GM19043 (cell line): ENCODE measurements around the gene RALY.

Experiments used
- ATAC-seq: cut with Tn5 transposase; IDR thresholded peaks from one replicate; pipeline ENCODE4 v1.9.1; 2021; ENCODE audit warnings: low read depth; ENCODE audit not compliant: unreplicated experiment

Gene RALY

DNA sequence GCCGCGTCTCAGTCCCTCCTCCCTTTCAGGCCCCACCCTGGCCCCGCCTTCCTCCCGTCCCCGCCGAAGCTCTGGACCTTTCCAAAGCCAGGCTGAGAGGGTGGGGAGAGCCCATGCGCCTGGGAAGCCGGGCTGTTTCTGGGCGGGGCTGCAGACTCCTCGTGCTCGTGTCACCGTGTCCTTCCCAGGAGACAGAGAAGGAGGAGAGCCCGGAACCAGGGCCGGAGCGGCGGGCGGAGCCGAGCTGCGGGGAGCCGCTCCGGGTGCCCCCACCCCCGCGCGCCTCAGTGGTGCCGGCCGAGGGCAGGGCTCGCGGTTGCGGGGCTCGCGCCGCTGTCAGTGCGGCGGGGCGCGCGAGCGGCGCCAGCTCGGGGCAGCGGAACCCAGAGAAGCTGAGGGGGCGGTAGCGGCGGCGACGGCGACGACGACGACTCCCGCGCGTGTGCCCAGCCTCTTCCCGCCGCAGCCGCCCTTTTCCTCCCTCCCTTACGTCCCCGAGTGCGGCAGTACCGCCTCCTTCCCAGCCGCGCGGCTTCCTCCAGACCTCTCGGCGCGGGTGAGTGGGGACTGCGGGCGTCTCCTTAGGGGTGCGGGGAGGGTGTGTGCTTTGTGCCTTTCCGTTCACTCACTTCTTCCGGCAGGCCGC lies at the start of gene RALY:
TSS of gene RALY (plus strand) at position 336 of the 646 bp plus-strand sequence. CDS start 78,164 bp downstream, outside the sequence.
- peak; percentile 46 for ATAC-seq

DNA sequence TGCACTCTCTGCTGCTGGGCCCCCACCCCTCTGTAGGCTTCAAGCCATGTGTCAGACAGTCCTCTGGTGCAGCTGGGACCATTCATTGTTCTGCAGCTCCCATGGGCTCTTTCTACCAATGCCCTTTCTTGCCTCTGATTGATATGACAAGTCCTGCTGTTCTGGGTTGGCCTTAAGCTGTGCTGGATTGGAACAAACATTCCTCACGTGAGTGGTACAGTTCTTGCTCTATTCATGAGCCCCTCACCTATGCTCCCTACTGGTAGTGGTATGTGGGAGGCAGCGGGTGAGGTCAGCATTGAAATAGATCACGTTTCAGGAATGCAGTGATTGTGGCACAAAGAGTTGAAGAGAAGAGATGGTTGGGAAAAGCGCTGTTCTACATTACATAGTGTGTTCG lies 48.8 kb upstream of the RALY start:
- no peak for ATAC-seq

DNA sequence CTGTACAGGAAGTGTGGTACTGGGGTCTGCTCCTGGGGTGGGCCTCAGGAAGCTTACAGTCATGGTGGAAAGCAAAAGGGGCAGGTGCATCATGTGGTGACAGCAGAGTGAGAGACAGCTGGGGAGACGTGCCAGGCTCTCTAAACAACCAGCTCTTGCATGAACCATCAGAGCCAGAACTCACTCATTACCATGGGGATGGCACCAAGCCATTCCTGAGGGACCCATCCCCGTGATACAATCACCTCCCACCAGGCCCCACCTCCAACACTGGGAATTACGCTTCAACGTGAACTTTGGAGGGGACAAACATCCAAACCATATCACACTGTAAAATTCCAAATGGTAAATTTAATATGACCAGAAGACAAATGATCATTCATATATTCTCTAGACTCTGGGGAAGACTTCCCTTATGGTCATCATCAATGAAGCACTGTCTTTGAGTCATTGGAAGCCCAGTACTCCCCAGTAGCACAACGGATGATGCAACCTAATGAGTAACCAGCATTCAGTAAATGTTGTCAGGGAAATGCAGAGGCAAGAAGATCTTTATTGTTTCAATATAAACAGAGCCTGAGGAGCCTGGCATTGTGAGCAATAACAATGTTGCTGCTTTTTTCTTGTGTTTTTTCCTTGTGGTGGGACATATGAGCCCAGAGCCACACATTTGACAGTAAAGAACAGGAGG lies 48.2 kb upstream of the RALY start:
- ATAC-seq = no peak

DNA sequence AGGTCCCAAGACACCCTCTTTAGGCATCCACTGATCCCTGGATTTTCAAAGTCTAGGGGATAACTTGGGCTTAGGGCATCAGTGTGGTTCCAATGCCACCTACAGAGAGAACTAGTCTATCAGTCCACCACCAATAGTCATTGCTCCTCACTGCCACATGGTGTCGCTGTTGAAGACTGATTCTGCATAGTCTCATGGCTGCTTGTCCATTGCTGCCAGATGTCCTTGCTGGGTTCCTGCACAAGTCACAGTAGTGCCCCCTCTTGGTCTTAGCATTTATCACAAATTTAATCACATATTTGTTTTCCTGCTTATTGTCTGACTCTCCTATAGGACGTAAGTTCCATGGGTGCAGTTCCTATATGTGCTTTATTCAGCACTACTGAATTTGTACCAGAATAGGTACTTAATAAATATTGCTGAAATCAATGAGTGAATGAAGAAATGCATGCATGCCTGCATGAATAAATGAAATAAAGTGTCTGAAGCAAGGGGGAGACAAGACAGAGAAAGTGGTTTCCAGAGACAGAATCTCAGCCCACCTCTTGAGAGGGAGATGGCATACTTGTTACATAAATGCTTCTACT lies 45.9 kb upstream of the RALY start:
- no peak for ATAC-seq

DNA sequence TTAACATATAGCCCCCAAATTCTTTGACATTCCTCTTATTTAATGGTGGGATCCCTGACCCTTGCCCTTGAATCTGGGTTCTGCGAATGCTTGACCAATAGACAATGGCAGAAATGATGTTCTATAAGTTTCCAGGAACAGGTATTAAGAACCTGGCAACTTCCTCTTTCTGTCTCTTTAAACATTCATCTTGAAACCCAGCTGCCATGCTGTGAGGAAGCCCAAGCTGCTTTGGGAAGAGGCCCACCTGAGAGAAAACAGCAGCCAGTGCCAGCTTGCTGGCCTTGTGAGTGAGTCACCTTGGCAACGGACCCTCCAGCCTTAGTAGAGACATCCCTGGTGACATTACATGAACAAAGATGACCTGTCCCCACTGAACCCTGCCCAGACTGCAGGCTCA lies 45.2 kb upstream of the RALY start:
- no peak for ATAC-seq

DNA sequence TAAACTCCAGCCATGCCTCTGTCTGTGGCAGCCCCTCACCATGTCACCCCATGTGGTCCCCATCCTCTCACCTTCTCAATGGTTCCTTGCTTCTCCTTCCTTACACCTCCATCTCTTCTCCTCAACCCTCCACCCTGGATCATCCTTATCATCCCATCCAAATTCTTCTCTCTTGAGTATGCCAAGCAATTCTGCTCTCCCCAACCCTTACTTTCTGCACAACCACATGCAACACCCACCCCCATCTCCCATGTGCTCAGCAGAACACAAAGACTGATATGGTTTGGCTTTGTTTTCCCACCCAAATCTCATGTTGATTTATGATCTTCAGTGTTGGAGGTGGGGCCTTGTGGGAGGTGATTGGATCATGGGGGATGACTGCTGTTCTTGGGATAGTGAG lies 42.5 kb upstream of the RALY start:
- ATAC-seq = no peak

DNA sequence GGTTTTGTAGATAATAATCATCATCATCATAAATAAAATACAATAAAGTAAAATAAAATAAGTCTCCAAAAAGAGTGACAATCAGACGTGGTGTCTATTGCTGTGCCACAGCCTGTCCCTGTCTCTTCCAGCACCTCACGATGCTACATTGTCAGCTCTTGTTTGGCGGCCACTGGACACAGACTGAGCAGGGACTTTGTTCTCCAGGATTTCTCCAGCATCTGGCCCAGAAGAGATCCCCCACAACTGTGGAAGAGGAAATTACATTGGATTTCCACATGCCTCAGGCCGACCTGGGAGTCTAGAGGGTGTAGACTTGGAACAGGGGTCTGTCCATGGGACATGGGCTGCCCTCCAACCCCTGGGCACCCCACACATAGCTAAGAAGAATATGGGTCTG lies 39.2 kb upstream of the RALY start:
- ATAC-seq = no peak

GRCh38 chr20:33963751-33964150 lies 30.0 kb upstream of the RALY start:
- ATAC-seq = no peak

DNA sequence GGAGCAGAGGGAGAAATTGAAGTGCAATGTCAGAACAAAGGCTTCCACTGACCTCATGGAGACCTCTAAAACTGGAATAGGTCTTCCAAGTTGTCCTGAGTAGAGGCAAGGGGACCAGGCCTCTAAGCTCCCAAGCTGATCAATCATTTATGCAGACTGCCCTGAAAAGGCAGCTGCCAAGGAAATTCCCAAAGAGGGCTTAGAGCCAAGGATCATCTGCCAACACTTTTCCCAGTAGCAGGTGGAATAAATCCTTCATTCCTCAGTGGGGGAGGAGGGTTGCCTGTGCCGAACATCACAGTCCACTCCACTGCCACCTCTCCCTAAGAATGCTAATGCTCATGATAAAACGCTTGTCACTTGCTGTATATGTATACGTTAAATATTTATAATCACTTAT lies 29.3 kb upstream of the RALY start:
- ATAC-seq = no peak

GRCh38 chr20:33967126-33967525 lies 26.6 kb upstream of the RALY start:
- ATAC-seq = no peak

GRCh38 chr20:33969563-33969962 lies 24.1 kb upstream of the RALY start:
- ATAC-seq = no peak

DNA sequence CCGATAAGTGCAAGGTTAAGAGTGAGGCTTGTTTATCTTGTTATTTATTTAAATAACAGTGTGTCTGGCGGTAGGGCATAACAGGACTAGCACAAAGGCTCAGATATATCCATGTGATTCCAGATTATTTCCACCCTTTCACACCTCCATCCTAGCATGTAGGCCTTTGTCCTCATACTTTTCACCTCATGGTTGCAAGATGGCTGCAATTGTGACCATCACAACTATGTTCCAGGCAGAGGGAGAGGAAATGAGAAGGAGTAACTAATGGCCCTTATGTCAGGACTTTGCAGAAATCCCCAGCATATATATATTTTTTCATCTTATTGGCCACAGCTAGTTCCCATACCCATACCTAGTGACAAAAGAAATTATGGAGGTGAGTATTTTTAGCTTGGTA lies 23.5 kb upstream of the RALY start:
- no peak for ATAC-seq

DNA sequence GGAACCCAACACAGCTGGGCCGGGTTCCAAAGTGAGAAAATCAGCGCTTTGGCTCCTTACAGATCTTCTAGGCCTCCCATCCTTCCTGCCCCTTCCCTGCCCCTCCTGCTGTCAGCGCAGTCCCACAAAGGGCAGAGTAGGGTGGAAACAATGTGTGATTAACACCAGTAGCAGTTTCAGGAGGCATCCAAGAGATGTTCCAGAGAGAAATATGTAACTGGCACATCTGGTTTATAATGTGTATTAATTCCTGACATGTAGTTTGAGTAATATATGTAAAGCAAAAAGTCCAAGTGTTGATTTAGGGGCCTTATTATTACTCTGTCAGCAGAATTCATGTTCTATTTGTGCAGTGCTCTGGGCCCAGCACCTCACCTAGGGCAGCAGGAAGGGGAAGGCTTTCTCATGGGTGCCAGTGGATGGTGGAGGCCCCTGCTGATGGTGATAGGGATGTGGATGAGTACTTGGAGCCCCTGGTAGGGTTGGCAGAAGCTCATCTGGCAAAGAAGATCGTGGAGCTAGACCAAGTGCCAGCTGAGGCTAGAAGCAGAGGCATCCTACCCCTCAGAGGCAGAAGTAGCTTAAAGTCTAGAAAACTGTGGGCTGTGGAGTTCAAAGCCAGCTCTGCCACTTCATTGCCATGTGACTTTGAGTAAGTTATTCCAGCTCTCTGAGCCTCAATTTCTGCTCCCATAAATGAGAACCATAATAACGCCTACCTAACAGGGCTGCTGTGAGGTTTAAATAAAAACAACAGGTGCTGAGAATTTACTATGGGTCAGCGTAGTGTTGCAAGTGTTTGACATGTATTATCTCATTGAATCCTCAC lies 22.4 kb upstream of the RALY start:
- ATAC-seq = no peak

GRCh38 chr20:33976959-33977358 lies 16.8 kb upstream of the RALY start:
- ATAC-seq = no peak

DNA sequence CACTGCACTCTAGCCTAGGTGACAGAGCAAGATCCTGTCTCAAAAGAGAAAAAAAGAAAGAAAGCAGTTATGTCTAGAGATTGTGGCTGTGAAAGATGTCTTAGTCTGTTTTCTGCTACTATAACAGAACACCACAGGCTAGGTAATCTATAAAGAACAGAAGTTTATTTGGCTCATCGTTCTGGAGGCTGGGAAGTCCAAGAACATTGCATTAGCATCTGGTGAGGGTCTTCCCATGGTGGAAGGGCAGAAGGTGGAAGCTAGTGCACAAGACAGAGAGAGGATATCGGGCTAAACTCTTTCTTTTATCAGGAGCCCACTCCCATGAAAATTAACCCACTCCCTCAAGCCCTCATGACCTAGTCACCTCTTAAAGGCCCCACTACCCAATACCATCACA lies 16.2 kb upstream of the RALY start:
- ATAC-seq = no peak

DNA sequence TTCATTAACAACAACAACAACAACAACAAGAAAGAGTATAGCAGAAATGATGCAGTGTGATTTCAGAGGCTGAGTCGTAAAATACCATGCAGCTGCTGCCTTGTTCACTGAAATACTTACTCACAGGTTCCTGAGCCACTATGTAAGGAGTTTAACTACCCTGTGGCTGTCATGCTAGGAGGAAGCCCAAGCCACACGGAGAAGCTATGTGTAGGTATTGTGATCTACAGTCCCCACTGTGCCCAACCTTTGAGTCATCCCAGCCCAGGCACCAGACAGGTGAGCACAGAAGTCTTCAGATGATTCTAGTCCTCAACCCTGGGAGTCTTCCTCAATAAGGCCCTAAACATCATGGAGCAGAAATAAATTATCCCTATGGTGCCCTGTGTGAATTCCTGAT lies 14.6 kb upstream of the RALY start:
- ATAC-seq = no peak

DNA sequence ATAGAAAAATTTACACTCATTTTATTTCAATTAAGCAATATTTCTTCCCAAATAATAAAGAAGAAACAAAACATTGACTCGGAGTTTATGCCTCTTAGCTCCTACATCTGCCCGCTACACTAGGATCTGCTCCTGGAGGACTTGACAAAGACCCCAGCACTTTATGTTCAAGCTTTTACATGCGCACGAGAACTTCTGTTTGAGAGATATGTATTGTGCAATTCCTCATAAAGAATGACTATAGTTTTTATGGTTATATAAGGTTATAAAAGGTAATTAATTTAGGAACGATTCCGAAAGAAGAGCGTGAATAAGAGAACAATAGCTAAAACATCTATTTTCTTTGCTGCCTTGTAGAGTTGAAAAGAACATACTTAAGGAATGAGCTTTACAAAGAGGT lies 12.4 kb upstream of the RALY start:
- ATAC-seq = no peak

- no peak for ATAC-seq
These were observed 11.7 kb upstream of the RALY start for GRCh38 chr20:33981964-33982363.

GRCh38 chr20:33983371-33983770 lies 10.3 kb upstream of the RALY start:
- no peak for ATAC-seq

GRCh38 chr20:33984182-33984719 lies 9.5 kb upstream of the RALY start:
- no peak for ATAC-seq

DNA sequence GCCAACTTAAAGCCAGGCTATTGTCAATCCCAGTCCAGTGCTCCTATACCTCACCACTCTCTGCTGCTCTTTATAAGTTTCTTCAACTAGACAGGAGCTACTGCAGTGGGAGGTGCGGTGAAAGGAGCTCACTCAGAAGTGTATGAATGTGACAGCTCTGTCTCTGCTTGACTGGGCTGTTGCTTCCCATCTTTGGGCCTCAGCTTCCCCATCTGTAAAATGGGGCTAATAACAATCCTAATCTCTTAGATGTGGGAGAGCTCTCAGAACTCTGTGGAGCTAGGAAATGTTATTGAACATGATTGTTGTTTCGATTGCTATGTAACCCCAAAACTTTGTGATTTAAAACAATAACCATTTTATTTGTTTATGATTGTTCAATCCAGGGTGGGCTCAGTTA lies 8.4 kb upstream of the RALY start:
- ATAC-seq = no peak
